Endothelial cell of umbilical vein (primary cell): ENCODE results near the gene RLF. TPM values are rescaled to one million over a fixed set of nuclear protein-coding genes. Genes with fewer than 3 reads are reported as not detected.

Experiments
- BruUV-seq: library from RNA; stranded (reverse); fragments of 400-500 nt; replicated peaks from 2 replicates; lab custom pipeline; 2021; lab: Mats Ljungman, UMichigan
- CTCF ChIA-PET: fragments of 300-600, 350-600 bp; sonication (Branson Sonifier 250); formaldehyde crosslinking; loops from one replicate; lab custom pipeline; 2021; ENCODE audit warnings: antibody characterized with exemption, inconsistent platforms; lab: Charles Lee
- POLR2A ChIA-PET: fragments of 300-600, 350-600 bp; sonication (Branson Sonifier 250); formaldehyde crosslinking; loops from one replicate; lab custom pipeline; 2021; ENCODE audit warnings: antibody characterized with exemption, inconsistent platforms; lab: Charles Lee
- DNase-seq: peaks from one replicate; pipeline ENCODE4 v3.0.0-alpha.2; 2011; ENCODE audit warnings: low read depth, low spot score
- FAIRE-seq: peaks from 2 replicates; lab custom pipeline; 2011; peaks lifted over from hg19 to GRCh38; lab: Jason Lieb, UNC
- H2AFZ ChIP-seq: 2 replicates; pipeline ENCODE4 v1.6.0; 2012; ENCODE audit warnings: low read depth, low read length, control low read depth, inconsistent platforms
- H3K27ac ChIP-seq: 2 replicates; pipeline ENCODE4 v1.5.1; 2011; ENCODE audit warnings: low read depth, mild to moderate bottlenecking, control low read depth, low read length, moderate library complexity; ENCODE audit not compliant: insufficient read depth
- H3K27me3 ChIP-seq, 2 experiments: 2 replicates each; pipeline versions ENCODE4 v1.6.0 to v1.6.1; 2011; ENCODE audit warnings: low read length in 2 of 2, mixed read lengths in 1 of 2; ENCODE audit not compliant: control insufficient read depth in 2 of 2, insufficient read depth in 2 of 2
- H3K36me3 ChIP-seq, 2 experiments: 2 replicates in 1 of 2; 3 replicates in 1 of 2; pipeline ENCODE4 v1.5.1; 2011; ENCODE audit warnings: low read length in 2 of 2, mild to moderate bottlenecking in 1 of 2, moderate library complexity in 1 of 2; ENCODE audit not compliant: control insufficient read depth in 2 of 2, insufficient read depth in 2 of 2; ENCODE audit errors: extremely low read depth in 1 of 2
- H3K4me1 ChIP-seq: 3 replicates; pipeline ENCODE4 v1.5.1; 2011; ENCODE audit warnings: mild to moderate bottlenecking, low read length; ENCODE audit not compliant: control insufficient read depth, insufficient read depth; ENCODE audit errors: extremely low read depth
- H3K4me2 ChIP-seq: 2 replicates; pipeline ENCODE4 v1.6.1; 2011; ENCODE audit warnings: low read length, control low read depth, mixed read lengths; ENCODE audit not compliant: insufficient read depth
- H3K4me3 ChIP-seq, 3 experiments: fragments of 200-600 bp in 1 of 3; sonication (generic), shearing (Covaris generic) in 1 of 3; replicated peaks in 1 of 3; 2 replicates each; pipeline ENCODE4 v1.5.1; 2011 to 2016; ENCODE audit warnings: control low read depth in 3 of 3, low read length in 3 of 3, mild to moderate bottlenecking in 2 of 3, inconsistent platforms in 1 of 3, low read depth in 1 of 3, moderate library complexity in 1 of 3; ENCODE audit not compliant: insufficient read depth in 1 of 3
- H3K79me2 ChIP-seq: 2 replicates; pipeline ENCODE4 v1.6.0; 2012; ENCODE audit warnings: low read length, inconsistent platforms; ENCODE audit not compliant: control insufficient read depth, insufficient read depth
- H3K9ac ChIP-seq: replicated peaks from 2 replicates; pipeline ENCODE3; 2011; ENCODE audit warnings: low read length, control low read depth; ENCODE audit not compliant: insufficient read depth; ENCODE audit errors: extremely low read depth
- H3K9me1 ChIP-seq: replicated peaks from 3 replicates; pipeline ENCODE4 v1.6.0; 2011; ENCODE audit warnings: mild to moderate bottlenecking, low read length; ENCODE audit not compliant: control insufficient read depth, insufficient read depth; ENCODE audit errors: extremely low read depth
- H3K9me3 ChIP-seq: replicated peaks from 2 replicates; pipeline ENCODE4 v1.5.1; 2012; ENCODE audit warnings: low read length, inconsistent platforms; ENCODE audit not compliant: control insufficient read depth, insufficient read depth
- H4K20me1 ChIP-seq: replicated peaks from 2 replicates; pipeline ENCODE3; 2011; ENCODE audit warnings: mild to moderate bottlenecking, low read length; ENCODE audit not compliant: control insufficient read depth, insufficient read depth; ENCODE audit errors: extremely low read depth
- CTCF ChIP-seq, 2 donors: IDR thresholded peaks; 1 replicate in 1 of 2; 2 replicates in 1 of 2; pipeline ENCODE4 v1.5.1; 2011; ENCODE audit warnings: low read length in 2 of 2, mild to moderate bottlenecking in 2 of 2, moderate library complexity in 2 of 2, control low read depth in 1 of 2, inconsistent platforms in 1 of 2, low read depth in 1 of 2; ENCODE audit not compliant: insufficient read depth in 1 of 2; ENCODE audit errors: extremely low read depth in 1 of 2
- EZH2 ChIP-seq: IDR thresholded peaks from 2 replicates; pipeline ENCODE4 v1.6.1; 2012; ENCODE audit warnings: borderline replicate concordance, low read depth, mild to moderate bottlenecking, moderate library complexity, low read length, inconsistent platforms; ENCODE audit not compliant: severe bottlenecking
- FOS ChIP-seq: IDR thresholded peaks from 2 replicates; pipeline ENCODE4 v1.6.1; 2011; ENCODE audit warnings: mild to moderate bottlenecking, low read length, moderate library complexity, borderline replicate concordance; ENCODE audit not compliant: insufficient read depth
- GATA2 ChIP-seq: IDR thresholded peaks from 2 replicates; pipeline ENCODE4 v1.7.0; 2011; ENCODE audit warnings: low read depth, mild to moderate bottlenecking, moderate library complexity, mixed read lengths, low read length; ENCODE audit not compliant: insufficient read length, insufficient read depth
- JUN ChIP-seq: IDR thresholded peaks from 2 replicates; pipeline ENCODE4 v1.6.1; 2011; ENCODE audit warnings: borderline replicate concordance, low read depth; ENCODE audit not compliant: insufficient read length, insufficient read depth
- MYC ChIP-seq: IDR thresholded peaks from one replicate; pipeline ENCODE4 v1.6.1; 2011; ENCODE audit warnings: mild to moderate bottlenecking, low read depth, low read length
- POLR2A ChIP-seq: IDR thresholded peaks from 2 replicates; pipeline ENCODE4 v1.6.1; 2012; ENCODE audit warnings: low read depth, mild to moderate bottlenecking, control low read depth, low read length
- POLR2AphosphoS5 ChIP-seq: IDR thresholded peaks from 2 replicates; pipeline ENCODE4 v1.6.1; 2012; ENCODE audit warnings: low read depth, mild to moderate bottlenecking, control low read depth, low read length, moderate library complexity; ENCODE audit not compliant: insufficient read depth
- dilution Hi-C: fragments of 300-500 bp; cut with MboI; formaldehyde crosslinking; loops from one replicate; pipeline ENCODE4 v1.15.0; 2019; ENCODE audit warnings: low sequenced_read_pairs; ENCODE audit not compliant: extremely low pct_ligation_motif_present
- intact Hi-C: fragments of 100-400 bp; cut with micrococcal nuclease; formaldehyde crosslinking; loops from one replicate; pipeline ENCODE4 v1.10.0; 2022
- polyA plus RNA-seq, 4 experiments: library from polyadenylated mRNA; depleted of rRNA in 3 of 4; stranded (reverse) in 3 of 4; unstranded in 1 of 4; fragments of >200 nt; gene quantifications; 2 replicates each; pipeline versions ENCODE4 v1.2.1 to v1.2.3, GENCODE V29; 2011 to 2012; ENCODE audit warnings: missing spikeins in 1 of 4
- total RNA-seq: library from RNA; stranded (reverse); gene quantifications from 2 replicates; pipeline ENCODE4 v1.2.3, GENCODE V29; 2021
- TF ChIP-seq, protein P1 (sequence below): IDR thresholded peaks from 2 replicates; pipeline ENCODE4 v1.6.1; 2011; ENCODE audit not compliant: insufficient read depth, insufficient read length

RLF gene
- total and polyA plus RNA-seq, 2 donors (not counting 3 experiments of a cell fraction or from before 2014, with no cell fraction given): 2.7 to 9.4 TPM

DNA sequence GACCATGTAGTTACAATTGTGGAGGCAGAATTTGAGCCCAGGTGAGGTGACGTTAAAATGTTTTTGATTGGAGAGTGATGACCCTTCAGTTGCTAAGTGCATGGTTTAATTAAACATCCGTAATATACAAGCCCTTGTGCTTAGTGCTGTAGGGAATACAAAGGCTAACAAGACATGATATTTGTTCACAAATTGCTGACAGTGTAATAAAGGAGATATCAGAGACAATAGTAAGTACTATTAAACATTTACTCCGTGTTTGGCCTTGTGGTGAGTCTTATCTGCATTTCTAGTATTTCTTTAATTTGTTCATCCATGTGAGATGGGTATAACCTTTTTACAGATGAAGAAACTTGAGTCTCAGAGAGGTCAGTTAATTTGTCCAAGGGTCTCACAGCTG lies 37.9 kb downstream of the RLF start:
- DNase-seq (no peak), FAIRE-seq (no peak)
- H4K20me1 ChIP-seq: no peaks in the 10 kb centered on the region
- H3K9me3 ChIP-seq: no peaks in the 10 kb centered on the region
- TF ChIP-seq MYC (no peak), POLR2AphosphoS5 (no peak), CTCF (IDR thresholded peaks at IDR 0.05; ENCODE audit: extremely low read depth in 1 of 2, insufficient read depth in 1 of 2, low read depth in 1 of 2, low read length in 2 of 2) (no peak), POLR2A (no peak), JUN (no peak), GATA2 (no peak), EZH2 (no peak), FOS (no peak)
- TF ChIP-seq, protein P1, sequence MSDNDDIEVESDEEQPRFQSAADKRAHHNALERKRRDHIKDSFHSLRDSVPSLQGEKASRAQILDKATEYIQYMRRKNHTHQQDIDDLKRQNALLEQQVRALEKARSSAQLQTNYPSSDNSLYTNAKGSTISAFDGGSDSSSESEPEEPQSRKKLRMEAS: no peak
- no peak overlapping the region for H3K9ac ChIP-seq
- no peaks in the 10 kb centered on the region for H3K4me1 ChIP-seq
- no peaks in the 10 kb centered on the region for H3K27me3 ChIP-seq
- POLR2A ChIA-PET: no interaction called here
- peaks cover 1 to 2% of the 10 kb centered on the region in 2 experiments for H3K36me3 ChIP-seq
- dilution Hi-C loops (no loop called here), intact Hi-C loops (no loop called here)
- H2AFZ ChIP-seq: no peak overlapping the region
- no TSS peak for BruUV-seq
- H3K79me2 ChIP-seq: no peaks in the 10 kb centered on the region
- no peak overlapping the region for H3K27ac ChIP-seq
- H3K4me2 ChIP-seq: no peak overlapping the region
- no peak overlapping the region for H3K4me3 ChIP-seq
- CTCF ChIA-PET: interaction anchor here (0.9 kb wide), 1 partner anchor 11 kb away, joined by 3 read pairs; no protein-coding TSS in a partner anchor
- no peaks in the 10 kb centered on the region for H3K9me1 ChIP-seq
